Fibroblast of lung (primary cell): Measurements from ENCODE around the gene RIMKLA. TPM values are rescaled to one million over a fixed set of nuclear protein-coding genes. Genes with fewer than 3 reads are reported as not detected.

Experiments used
- DNase-seq, 2 donors: peaks; one replicate each; pipeline versions ENCODE4 v3.0.0 to v3.0.0-alpha.2; 2010; ENCODE audit warnings: low read depth in 2 of 2
- H2AFZ ChIP-seq: 2 replicates; pipeline ENCODE4 v1.5.1; 2012; ENCODE audit warnings: low read length, control low read depth, inconsistent platforms
- H3K27ac ChIP-seq: 2 replicates; pipeline ENCODE4 v1.5.1; 2011; ENCODE audit warnings: low read length, control low read depth; ENCODE audit not compliant: insufficient read depth
- H3K27me3 ChIP-seq: 2 replicates; pipeline ENCODE4 v1.5.1; 2011; ENCODE audit warnings: mild to moderate bottlenecking, low read length; ENCODE audit not compliant: control insufficient read depth, insufficient read depth
- H3K36me3 ChIP-seq: 2 replicates; pipeline ENCODE4 v1.5.1; 2011; ENCODE audit warnings: low read length; ENCODE audit not compliant: control insufficient read depth, insufficient read depth
- H3K4me1 ChIP-seq: 2 replicates; pipeline ENCODE4 v1.5.1; 2011; ENCODE audit warnings: low read length; ENCODE audit not compliant: control insufficient read depth, insufficient read depth; ENCODE audit errors: extremely low read depth
- H3K4me2 ChIP-seq: 2 replicates; pipeline ENCODE4 v1.5.1; 2011; ENCODE audit warnings: low read length, control low read depth; ENCODE audit not compliant: insufficient read depth; ENCODE audit errors: extremely low read depth
- H3K4me3 ChIP-seq, 4 experiments: fragments of 200-600 bp in 1 of 4; sonication (generic) in 1 of 4; replicated peaks in 1 of 4; 2 replicates each; pipeline ENCODE4 v1.5.1; 2011 to 2016; ENCODE audit warnings: low read length in 4 of 4, low read depth in 3 of 4, mild to moderate bottlenecking in 3 of 4, control low read depth in 2 of 4, inconsistent platforms in 1 of 4, mixed read lengths in 1 of 4; ENCODE audit not compliant: insufficient read depth in 1 of 4; ENCODE audit errors: control extremely low read depth in 1 of 4
- H3K79me2 ChIP-seq: 2 replicates; pipeline ENCODE4 v1.5.1; 2012; ENCODE audit warnings: mild to moderate bottlenecking, low read length, inconsistent platforms; ENCODE audit not compliant: control insufficient read depth, insufficient read depth
- H3K9ac ChIP-seq: 2 replicates; pipeline ENCODE4 v1.5.1; 2011; ENCODE audit warnings: mild to moderate bottlenecking, low read length, control low read depth; ENCODE audit not compliant: insufficient read depth
- H3K9me3 ChIP-seq: 2 replicates; pipeline ENCODE4 v1.5.1; 2012; ENCODE audit warnings: low read depth, low read length; ENCODE audit not compliant: control insufficient read depth, insufficient read depth
- H4K20me1 ChIP-seq: 2 replicates; pipeline ENCODE4 v1.5.1; 2011; ENCODE audit warnings: low read length; ENCODE audit not compliant: control insufficient read depth, insufficient read depth; ENCODE audit errors: extremely low read depth
- EZH2 ChIP-seq: IDR thresholded peaks from 2 replicates; pipeline ENCODE4 v1.5.1; 2012; ENCODE audit warnings: low read length, control low read depth, mild to moderate bottlenecking; ENCODE audit errors: missing control alignments
- polyA plus RNA-seq, 2 donors: library from polyadenylated mRNA; depleted of rRNA in 1 of 2; stranded (reverse) in 1 of 2; unstranded in 1 of 2; fragments of >200 nt; gene quantifications; 2 replicates each; pipeline ENCODE4 v1.2.1, GENCODE V29; 2011 to 2012; ENCODE audit warnings: missing spikeins in 1 of 2
- total RNA-seq: library from RNA; depleted of rRNA; stranded (reverse); fragments of >200 nt; gene quantifications from 2 replicates; pipeline ENCODE4 v1.2.1, GENCODE V29; 2014
- TF ChIP-seq, protein P1 (sequence below), 2 donors: IDR thresholded peaks in 1 of 2; conservative IDR thresholded peaks in 1 of 2; 1 replicate in 1 of 2; 2 replicates in 1 of 2; pipeline ENCODE4 v1.5.1; 2011 to 2012; ENCODE audit warnings: low read length in 2 of 2, control low read depth in 1 of 2, inconsistent platforms in 1 of 2, low read depth in 1 of 2, mild to moderate bottlenecking in 1 of 2

The RIMKLA gene
- total and polyA plus RNA-seq, 2 donors (not counting 1 experiment from before 2014, with no cell fraction given): under 0.01 TPM; not detected in 1

DNA sequence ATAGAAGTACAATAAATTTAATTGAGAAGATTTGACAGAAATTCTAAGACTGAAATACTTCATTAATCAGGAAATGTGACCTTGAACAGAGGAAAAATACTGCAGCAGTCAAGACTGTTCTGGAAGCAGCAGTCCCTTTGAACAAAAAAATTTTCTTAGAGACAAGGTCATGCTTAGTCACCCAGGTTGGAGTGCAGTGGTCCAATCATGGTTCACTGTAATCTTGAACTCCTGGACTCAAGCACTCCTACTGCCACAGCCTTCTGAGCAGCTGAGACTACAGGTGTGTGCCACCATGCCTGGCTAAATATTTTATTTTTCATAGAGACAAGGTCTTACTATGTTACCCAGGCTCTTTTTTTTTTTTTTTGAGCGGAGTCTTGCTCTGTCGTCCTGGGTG, 80.6 kb downstream of the RIMKLA start:
- no peaks in the 10 kb centered on the region for H3K36me3 ChIP-seq
- no peak overlapping the region for H3K4me3 ChIP-seq
- no peak overlapping the region for H2AFZ ChIP-seq
- no peak overlapping the region for H3K9ac ChIP-seq
- H3K27me3 ChIP-seq: no peaks in the 10 kb centered on the region
- TF ChIP-seq EZH2: no peak
- TF ChIP-seq, protein P1, sequence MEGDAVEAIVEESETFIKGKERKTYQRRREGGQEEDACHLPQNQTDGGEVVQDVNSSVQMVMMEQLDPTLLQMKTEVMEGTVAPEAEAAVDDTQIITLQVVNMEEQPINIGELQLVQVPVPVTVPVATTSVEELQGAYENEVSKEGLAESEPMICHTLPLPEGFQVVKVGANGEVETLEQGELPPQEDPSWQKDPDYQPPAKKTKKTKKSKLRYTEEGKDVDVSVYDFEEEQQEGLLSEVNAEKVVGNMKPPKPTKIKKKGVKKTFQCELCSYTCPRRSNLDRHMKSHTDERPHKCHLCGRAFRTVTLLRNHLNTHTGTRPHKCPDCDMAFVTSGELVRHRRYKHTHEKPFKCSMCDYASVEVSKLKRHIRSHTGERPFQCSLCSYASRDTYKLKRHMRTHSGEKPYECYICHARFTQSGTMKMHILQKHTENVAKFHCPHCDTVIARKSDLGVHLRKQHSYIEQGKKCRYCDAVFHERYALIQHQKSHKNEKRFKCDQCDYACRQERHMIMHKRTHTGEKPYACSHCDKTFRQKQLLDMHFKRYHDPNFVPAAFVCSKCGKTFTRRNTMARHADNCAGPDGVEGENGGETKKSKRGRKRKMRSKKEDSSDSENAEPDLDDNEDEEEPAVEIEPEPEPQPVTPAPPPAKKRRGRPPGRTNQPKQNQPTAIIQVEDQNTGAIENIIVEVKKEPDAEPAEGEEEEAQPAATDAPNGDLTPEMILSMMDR (conservative IDR thresholded peaks at IDR 0.05 in 1 of 2, IDR thresholded peaks at IDR 0.05 in 1 of 2; ENCODE audit: low read depth in 1 of 2, low read length in 2 of 2): no peak
- H3K79me2 ChIP-seq: no peaks in the 10 kb centered on the region
- no peaks in the 10 kb centered on the region for H3K9me3 ChIP-seq
- H3K4me2 ChIP-seq: no peak overlapping the region
- no peak overlapping the region for H3K27ac ChIP-seq
- DNase-seq: no peak
- H4K20me1 ChIP-seq: no peaks in the 10 kb centered on the region
- H3K4me1 ChIP-seq: no peaks in the 10 kb centered on the region

- H3K79me2 ChIP-seq: no peaks in the 10 kb centered on the region
- H3K4me1 ChIP-seq: no peaks in the 10 kb centered on the region
- DNase-seq: peak; percentile 97 to 98
- H3K27ac ChIP-seq: peak within 1 kb of the TSS; percentile 74
- H3K4me3 ChIP-seq: peak within 1 kb of the TSS; percentile 40 to 74 (median 61)
- H4K20me1 ChIP-seq: no peaks in the 10 kb centered on the region
- H3K9me3 ChIP-seq: no peaks in the 10 kb centered on the region
- H3K9ac ChIP-seq: peak within 1 kb of the TSS; percentile 40
- no peaks in the 10 kb centered on the region for H3K36me3 ChIP-seq
- H3K27me3 ChIP-seq: no peaks in the 10 kb centered on the region
- peak within 1 kb of the TSS; percentile 45 for H2AFZ ChIP-seq
- TF ChIP-seq EZH2: no peak
- TF ChIP-seq, protein P1 (conservative IDR thresholded peaks at IDR 0.05 in 1 of 2, IDR thresholded peaks at IDR 0.05 in 1 of 2; ENCODE audit: low read depth in 1 of 2, low read length in 2 of 2): no peak
- H3K4me2 ChIP-seq: peak within 1 kb of the TSS; percentile 96
These were observed 82.5 kb downstream of the RIMKLA start, which contains the start of gene CCDC30 for GRCh38 chr1:42462828-42463763. Gene CCDC30, plus strand, starts transcription at chr1:42463286. Its CDS starts 17,266 bp downstream, at chr1:42480552.

DNA sequence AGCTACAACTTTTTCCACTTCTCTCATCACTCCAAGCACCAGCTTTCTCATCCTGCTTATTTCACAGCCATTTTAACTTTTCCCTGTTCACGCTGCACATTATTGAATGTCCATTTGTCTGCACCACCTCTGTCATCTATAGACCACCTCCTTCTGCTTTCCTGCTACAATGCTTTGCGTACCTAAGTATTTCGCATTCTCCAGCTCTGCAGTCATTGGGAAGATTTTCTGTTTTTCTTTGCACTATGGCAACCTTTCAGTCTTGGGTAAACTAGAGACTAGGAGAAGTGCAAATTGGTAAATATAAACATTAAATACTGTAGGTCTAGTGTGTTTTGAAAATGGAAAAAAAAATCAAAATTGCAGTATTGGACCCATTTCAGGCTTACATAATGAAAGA, 83.3 kb downstream of the RIMKLA start:
- Histone ChIP-seq H3K27ac (no peak overlapping the region), H3K4me3 (peak overlapping the region in 3 of 4 experiments; percentile 50 to 74 (median 72)), H3K27me3 (no peaks in the 10 kb centered on the region), H3K4me1 (no peaks in the 10 kb centered on the region), H3K9me3 (no peaks in the 10 kb centered on the region), H3K36me3 (no peaks in the 10 kb centered on the region), H3K4me2 (peak overlapping the region; percentile 96), H3K79me2 (no peaks in the 10 kb centered on the region), H4K20me1 (no peaks in the 10 kb centered on the region), H2AFZ (peak overlapping the region; percentile 13), H3K9ac (no peak overlapping the region)
- no peak for DNase-seq
- no peak for TF ChIP-seq EZH2
- TF ChIP-seq, protein P1 (conservative IDR thresholded peaks at IDR 0.05 in 1 of 2, IDR thresholded peaks at IDR 0.05 in 1 of 2; ENCODE audit: low read depth in 1 of 2, low read length in 2 of 2): no peak
